DMS 273 (cell line): Measurements from ENCODE around the gene EFNA2.
A peak's percentile ranks its signal among the peaks of the same experiment; 100 is the strongest.

Experiments used
- DNase-seq: peaks from one replicate; lab custom pipeline; 2025; ENCODE audit not compliant: unreplicated experiment; lab: John Stamatoyannopoulos, UW

Gene EFNA2

DNA sequence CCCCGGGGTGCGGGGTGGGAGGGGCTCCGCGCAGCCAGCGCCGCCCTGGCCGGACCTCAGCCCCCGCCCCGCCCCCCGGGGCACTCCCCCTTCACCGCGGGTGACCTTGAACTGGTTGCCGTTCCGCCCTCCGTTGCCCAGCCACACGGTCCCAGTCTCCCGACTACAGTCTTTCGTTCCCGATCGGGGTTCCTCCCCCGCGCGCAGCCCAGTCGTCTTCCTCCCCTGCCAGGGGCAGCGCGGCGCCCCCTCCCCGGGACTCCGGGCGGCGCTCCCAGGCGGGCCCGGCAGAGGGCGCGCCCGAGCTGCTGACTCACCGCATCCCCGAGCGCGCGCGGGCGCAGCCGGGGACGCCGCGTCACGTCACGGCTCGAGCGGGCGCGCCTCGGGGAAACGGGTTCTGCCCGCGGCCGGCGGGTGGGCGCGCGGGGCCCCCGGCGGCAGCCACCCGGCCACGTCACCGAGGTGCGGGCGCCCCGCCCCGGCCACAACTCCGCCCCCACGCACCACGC is 36.8 kb upstream of the EFNA2 start:
- DNase-seq, result peak; percentile 96

DNA sequence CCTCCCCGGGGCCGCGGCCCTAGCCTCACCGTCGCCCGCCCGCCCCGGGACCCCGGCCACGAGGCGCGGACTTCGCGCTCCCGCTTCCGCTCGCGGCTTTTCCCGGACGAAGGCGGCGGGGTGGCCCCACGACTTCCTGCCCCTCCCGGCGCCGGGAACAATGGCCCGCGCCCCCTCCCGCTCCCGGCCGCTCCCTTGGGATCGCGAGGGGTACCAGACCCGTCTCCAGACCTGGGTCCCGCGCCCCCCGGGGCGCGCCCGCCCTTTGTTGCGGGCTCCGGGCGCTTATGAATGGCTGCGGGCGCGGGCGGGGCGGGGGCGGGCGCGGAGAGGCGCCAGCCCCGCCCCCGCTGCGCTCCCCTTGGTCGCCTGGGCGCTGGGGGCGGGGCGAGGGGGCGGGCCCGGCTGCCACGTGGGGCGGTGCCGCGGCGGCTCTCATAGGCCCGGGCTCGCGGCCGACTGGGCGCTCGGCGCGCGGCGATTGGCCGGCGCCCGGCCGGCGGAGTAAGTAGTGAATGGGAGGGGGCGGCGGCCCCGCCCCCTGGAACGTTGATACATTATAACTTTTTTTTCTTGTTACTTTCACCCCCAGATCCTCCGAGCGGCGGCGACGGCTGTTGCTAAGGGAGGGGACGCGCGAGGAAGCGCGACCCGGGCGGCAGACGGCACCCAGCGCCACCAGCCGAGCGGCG is 36.2 kb upstream of the EFNA2 start:
- DNase-seq, result peak; percentile 98

DNA sequence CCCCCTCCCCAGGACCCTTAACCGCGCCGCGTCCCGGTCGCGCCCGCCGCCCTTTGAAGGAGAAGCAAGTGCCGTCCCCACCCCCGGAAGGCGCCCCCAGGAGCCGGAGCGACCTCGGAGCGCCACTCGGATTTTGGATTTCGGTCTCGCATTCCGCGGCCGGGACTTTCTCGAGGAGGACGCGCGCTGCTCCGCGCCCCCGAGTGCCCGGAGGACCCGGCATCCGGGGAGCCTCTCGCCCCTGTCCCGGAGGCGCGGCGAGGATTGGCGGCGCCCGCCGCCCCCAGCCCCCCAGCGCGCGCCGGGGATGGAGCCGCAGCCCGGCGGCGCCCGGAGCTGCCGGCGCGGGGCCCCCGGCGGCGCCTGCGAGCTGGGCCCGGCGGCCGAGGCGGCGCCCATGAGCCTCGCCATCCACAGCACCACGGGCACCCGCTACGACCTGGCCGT is 35.7 kb upstream of the EFNA2 start:
- DNase-seq, result no peak

DNA sequence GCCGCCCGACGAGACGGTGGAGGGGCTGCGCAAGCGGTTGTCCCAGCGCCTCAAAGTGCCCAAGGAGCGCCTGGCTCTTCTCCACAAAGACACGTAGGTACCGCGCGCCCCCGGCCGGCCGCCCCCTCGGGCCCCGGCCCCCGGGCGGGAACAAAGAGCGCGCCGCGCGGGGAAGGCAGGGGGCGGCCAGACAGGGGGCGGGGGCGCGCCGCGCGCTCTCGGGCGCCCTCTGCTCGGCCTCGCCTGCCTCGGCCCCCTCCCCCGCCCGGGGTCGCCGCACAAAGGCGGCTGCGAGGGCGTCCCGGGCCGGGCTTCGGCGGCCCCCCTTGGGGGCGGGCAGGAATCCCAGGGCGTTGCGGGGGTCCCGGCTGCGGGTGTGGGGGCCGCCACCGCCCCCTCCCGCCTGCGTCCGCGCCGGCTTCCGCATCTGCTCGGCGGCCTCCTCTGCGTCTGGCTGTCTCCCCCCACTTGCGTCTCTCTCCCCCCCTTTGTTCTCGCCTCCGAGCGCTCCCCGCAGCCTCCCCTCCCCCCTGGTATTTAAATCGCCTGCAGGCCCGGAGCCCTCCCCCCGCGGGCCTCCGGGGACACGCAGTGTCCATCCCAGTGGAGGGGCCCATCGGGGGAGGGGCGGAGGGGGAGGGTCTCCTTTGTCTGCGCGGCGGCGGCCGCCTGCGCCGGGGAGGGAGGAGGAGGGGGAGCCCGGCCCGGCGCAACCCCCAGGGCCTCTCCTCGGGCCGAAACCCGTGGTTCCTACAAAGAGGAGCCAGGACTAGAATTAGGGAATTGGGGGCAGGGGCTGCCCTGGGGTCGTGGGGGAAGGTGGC is 35.0 kb upstream of the EFNA2 start:
- DNase-seq, result peak; percentile 78

DNA sequence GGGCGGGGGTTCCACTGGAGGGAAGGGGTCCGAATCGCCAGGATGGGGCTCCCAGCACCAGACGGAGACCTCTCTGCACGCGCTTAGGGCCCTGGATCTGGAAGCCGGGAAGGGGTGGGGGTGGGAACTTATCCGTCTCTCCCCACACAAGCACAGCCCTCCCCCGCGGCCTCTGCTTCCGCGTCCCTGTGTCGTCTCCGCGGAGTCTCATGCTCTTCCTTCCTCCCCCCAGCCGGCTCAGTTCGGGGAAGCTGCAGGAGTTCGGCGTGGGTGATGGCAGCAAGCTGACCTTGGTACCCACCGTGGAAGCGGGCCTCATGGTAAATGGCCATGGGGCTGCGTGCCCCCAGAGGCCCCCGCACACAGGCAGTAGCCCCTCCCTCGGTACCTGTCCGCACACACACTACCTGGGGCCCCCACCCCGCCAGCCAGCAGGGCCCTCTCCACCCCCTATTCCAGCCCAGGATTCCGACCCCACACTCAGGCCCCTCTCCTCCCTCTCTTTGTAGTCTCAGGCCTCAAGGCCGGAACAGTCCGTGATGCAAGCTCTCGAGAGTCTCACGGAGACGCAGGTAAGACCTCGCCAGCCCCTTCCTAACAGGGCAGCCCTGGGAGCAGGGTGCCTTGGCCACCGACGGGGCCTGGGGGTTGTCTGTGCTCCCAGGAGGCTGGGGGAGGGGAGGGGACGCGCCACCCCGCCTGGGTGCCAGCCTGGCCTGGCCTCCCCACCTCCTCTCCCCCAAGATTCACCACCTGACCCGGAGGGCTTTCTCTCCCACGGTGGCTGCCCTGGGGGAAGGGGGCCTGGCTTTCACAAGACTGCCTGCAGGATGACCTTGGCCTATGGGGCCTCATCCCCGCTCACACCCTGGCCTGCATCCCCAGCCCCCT is 34.1 kb upstream of the EFNA2 start:
- peak; percentile 85 for DNase-seq

DNA sequence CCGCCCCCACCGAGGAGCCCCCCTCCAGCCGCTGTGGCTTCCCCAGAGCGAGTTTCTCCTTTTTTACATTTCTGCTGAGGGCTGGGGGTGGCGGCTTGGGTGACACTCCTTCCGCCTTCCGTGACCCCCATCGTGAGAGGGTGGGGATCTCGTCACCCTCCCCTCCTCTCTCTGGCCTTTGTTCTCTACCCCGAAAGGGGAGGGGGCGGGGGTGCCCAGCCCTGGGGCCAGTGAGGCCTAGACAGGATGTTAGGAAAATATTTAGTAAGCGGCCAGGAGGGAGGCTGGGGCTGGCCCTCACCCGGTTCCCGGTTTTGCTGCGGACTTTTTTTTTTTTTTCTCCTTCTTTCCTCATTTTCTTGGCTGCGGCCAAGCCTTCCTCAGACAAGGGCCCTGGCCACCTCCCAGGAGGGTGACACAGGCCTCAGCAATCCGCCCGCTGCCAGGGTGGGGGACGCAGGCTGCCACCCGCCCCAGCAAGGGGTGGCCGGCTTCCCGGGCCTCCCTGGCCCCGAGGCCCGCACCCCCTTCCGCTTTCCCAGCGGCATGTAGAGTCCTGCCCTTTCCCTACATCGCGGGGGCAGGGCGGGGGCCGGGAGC is 33.4 kb upstream of the EFNA2 start:
- DNase-seq, result peak; percentile 77

DNA sequence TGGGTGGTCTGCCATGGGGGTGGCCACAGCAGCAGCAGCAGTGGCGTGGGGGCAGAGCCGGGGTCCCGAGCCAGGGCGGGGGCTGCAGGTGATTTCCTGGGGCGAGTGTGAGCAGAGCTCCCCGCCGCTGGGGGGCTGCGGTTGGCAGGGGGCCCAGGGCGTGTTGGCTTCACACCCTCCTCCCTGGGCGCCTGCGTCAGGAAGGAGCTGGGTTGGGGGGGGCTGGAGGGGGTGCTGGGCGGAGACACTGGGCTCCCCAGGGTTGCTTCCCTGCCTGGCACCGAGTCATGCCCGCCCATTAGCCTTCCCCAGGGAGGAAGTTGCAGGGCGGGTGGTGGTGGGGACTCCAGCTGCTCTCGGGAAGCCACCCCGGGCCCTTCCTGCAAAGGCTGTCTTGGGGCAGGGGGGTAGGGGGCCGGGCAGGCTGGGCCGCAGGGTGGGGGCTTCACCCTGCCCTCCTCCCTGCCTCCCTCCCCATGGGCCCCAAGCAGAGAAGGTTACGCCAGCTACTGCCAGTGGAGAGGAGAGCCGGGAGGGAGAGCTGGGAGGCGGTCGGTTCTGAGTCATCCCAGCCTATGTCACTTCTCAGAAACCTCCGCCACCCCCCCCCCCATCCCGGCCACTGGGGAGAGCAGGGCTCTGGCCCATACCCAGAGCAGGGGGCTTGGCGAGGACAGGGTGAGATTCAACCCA is 32.7 kb upstream of the EFNA2 start:
- peak; percentile 86 for DNase-seq

DNA sequence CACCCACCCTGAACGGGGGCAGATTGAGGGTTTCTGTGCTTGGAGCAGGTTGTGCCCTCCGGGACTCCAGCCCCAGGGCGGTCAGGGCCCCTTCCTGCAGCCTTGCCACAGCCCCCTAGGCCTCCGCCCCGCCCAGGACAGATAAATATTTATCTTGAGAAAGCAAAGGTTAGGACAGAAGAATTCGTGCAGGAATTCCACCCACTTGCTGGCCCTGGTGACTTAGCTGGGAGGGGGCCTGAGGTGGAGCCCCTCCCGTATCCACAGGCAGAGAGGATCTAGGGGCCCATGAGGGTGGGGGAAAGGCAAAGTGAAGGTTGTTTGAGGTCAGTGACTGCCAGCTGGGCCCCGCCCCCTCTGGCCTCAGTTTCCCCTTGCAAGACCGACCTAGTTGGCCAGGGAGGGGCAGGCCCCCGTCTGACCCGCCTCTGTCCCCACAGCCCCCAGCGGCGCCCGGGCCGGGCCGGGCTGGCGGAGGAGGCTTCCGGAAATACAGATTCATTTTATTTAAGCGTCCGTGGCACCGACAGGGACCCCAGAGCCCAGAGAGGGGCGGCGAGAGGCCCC is 32.1 kb upstream of the EFNA2 start:
- no peak for DNase-seq

DNA sequence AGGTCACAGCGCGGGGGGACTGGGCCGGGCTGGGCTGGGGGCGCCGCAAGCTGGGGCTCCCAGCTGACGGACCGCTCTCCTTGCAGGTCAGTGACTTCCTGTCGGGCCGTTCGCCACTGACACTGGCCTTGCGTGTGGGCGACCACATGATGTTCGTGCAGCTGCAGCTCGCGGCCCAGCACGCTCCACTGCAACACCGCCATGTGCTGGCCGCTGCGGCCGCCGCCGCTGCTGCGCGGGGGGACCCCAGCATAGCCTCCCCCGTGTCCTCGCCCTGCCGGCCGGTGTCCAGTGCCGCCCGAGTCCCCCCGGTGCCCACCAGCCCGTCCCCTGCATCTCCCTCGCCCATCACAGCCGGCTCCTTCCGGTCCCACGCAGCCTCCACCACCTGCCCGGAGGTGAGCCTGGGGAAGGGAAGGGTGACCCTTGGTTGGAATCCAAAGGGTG is 31.6 kb upstream of the EFNA2 start:
- no peak for DNase-seq

DNA sequence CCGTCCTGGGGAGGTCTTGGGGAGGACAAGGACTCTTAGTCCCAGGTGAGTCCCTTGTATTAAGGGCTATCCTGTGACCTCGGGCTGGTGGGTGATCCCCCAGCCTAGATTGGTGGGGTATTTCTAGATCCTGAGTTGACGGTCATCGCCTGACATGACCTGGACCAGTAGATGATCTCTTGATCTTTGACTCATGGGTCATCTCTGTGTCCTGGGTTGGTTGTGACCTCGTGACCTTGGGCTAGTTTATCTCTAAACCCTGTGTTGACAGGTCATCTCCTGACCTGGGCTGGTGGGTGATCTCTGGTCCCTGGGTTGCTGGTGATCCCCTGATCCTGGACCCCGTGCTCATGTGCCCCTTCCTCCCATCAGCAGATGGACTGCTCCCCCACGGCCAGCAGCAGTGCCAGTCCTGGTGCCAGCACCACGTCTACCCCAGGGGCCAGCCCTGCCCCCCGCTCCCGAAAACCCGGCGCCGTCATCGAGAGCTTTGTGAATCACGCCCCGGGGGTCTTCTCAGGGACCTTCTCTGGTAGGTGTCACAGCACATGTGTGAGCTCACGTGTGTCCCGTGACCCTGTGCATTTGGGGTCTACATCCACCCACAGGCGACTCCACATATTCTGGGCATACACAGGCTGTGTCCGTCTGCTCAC is 31.0 kb upstream of the EFNA2 start:
- no peak for DNase-seq

DNA sequence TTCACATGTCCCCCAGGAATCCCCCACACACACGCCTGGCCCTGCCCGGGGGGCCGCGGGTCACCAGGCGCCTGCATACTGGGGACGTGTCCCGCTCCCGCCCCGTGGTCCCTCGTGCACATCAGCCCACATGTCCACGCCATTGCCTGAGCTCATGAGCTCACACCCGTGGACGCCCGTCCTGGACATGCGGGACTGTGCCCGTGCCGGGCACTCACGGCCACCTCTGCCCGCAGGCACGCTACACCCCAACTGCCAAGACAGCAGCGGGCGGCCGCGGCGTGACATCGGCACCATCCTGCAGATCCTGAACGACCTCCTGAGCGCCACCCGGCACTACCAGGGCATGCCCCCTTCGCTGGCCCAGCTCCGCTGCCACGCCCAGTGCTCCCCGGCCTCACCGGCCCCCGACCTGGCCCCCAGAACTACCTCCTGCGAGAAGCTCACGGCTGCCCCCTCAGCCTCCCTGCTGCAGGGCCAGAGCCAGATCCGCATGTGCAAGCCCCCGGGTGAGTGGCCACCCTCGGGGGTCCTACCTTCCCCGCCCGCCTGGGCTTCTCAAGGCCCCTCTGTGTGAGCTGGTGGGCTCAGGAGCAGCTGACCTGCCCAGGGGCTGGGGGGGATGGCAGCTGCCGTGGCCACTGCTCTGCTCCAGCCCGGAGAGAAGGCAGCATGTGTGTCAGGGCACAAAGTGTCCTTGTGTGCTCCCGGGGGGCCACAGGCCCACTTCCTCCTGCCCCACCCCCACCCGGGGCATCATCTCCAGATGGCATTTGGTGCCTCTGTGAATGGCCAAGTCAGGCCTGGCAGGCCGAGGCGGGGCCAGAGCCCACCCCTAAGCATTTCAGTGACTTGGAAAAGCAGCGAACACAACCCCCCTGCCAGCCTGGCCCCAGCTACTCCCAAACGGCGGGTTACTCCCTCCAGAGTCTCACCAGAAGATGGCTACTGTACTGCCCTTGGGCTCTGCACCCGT is 30.2 kb upstream of the EFNA2 start:
- no peak for DNase-seq

DNA sequence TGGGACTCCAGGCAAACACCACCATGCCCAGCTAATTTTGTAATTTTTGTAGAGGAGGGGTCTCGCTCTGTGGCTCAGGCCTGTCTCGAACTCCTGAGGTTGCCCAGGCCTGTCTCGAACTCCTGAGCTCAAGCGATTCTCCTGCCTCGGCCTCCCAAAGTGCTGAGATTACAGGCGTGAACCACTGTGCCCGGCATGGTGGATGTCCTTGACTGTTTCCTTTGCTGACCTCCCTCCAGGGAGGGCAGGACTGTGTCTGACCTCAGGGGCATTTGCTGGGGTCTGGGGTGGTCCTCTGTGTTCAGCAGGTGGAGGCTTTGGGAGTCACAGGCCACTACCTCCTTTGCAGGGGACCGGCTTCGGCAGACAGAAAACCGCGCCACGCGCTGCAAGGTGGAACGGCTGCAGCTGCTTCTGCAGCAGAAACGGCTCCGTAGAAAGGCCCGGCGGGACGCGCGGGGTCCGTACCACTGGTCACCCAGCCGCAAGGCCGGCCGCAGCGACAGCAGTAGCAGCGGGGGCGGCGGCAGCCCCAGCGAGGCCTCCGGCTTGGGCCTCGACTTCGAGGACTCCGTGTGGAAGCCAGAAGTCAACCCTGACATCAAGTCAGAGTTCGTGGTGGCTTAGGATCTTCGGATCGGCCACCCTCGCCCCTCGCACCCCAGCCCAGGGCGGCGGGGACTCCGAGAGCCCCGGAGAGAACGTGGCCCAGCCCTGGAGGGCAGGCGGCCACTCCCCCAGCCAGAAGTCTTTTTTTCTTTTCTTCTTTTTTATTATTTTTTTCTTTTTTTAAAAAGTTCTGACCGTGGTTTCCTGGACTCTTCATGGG is 28.8 kb upstream of the EFNA2 start:
- no peak for DNase-seq

DNA sequence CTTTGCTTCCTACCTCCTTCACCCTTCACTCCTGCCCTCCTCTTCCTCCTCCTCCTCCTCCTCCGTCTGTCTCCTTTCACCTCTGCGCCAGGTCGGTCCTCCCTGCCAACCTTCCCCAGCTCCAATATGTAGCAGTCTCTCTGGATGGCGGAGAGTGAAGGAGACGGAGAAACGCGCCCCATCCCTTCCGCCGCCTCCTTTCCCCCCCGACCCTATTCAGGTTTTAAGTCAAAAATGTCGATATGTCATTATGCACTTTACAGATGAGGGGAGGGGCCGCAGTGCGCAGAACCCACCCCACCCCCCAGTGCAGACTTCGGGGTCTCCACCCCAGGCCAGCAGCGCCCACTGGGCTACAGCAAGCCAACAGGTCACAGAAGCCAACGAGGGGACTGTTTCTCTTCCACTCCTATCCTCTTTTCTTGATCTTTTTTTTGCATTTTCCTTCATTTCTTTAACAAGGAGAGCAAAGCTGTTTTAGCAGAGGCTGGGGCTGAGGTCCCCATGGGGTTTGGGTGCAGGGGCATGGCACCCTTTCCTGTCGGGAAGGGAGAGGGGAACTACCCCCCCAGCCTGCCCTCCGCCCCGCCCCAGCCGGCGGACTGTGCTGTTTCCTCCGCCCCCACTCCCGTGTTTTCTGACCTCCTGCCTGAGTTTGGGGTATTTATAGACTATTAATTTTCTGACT is 28.1 kb upstream of the EFNA2 start:
- no peak for DNase-seq

DNA sequence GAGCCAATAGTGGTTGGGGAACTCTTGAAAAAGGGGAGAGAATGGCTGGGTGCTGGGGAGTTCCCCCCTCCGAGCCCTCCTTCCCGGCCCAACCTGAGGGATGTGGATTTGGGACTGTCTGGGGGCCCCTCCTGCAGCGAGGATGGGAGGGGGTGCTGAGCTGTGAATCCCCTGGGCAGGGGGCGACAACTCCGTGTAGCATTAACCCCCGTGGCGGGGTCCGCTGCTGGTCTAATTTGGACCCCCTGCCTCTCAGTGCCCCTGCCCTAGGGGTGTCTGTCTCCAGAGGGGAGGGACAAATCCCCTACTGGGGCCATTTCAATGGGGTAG is 27.5 kb upstream of the EFNA2 start:
- DNase-seq, result no peak

DNA sequence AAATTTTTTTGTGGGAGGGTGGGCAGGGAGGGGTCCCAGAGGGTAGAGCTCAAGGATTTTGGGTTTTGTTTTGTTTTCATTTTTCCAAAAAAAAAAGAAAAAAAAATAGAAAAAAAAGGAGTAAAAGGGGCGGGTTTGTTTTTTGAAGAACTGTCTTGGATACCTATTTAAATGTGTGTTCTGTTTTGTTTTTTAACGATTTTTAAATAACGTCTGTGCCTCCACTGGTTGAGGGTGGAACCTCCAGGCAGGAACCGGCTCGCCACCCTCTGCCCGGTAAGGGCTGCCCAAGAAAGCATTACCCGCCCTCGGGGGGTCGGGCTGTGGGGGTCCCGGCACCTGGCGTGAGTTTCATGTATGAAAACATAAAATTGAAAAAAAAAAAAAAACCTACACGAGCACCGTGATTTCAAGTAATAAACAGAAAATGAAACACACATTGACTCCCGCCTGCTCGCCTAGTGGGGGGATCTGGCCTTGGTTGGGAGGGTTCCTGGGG is 26.9 kb upstream of the EFNA2 start:
- no peak for DNase-seq

DNA sequence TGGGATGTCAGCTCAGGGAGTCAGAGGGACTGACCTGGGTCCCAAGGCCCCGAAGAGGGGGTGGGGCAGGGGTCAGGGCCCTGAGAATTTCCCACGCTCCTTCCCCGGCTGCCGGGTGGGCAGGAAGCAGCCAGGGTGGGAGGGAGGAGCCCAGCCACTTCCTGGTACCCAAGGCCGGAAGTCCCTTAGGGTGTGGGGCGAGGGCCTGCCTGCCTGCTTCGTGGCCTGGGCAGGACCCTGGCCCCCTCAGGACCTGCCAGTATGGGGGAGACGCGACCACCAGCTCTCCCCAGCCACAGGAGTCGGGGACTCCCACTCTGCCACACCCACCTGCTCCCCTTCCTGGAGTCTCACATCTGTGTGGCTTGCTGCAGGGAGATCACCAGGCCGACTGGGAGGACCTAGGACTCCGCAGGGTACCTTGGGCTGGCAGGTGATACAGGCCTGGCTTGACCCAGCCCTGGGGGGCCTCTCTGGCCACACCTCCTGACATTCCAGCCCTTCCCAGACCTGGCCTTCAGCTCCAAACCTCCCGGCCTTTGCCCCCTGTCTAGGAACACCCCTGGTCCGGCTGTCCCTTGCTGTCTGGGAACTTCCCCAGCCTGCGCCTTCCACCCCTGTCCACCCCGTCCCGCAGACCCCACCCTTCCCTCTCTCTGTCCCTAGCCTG is 26.3 kb upstream of the EFNA2 start:
- peak; percentile 56 for DNase-seq
